Thoracic aorta (tissue), 2 donors: ENCODE results near the gene TJAP1. TPM values are rescaled to one million over a fixed set of nuclear protein-coding genes. Genes with fewer than 3 reads are reported as not detected.
"Not testable (repeated sequence)": the region's sequence is repeated elsewhere in the genome, so short reads cannot be mapped to it uniquely, and the experiment has no call there.

Experiments used
- ATAC-seq: fragments of 150-250 bp; one replicate; pipeline ENCODE4 v1.8.0; 2017; ENCODE audit warnings: low read depth; ENCODE audit not compliant: insufficient number of reproducible peaks, low FRiP score
- DNase-seq: peaks from one replicate; pipeline ENCODE4 v3.0.0-alpha.2; 2020; ENCODE audit warnings: low spot score
- H3K27ac ChIP-seq, 2 donors: fragments of 200-600 bp; sonication (generic); 1 replicate in 1 of 2; 2 replicates in 1 of 2; pipeline ENCODE4 v1.5.1; 2016; ENCODE audit warnings: mild to moderate bottlenecking in 2 of 2, moderate library complexity in 2 of 2
- H3K27me3 ChIP-seq: fragments of 200-600 bp; sonication (generic); replicated peaks from 2 replicates; pipeline ENCODE4 v1.6.0; 2016; ENCODE audit warnings: mild to moderate bottlenecking; ENCODE audit not compliant: insufficient read depth
- H3K36me3 ChIP-seq: fragments of 200-600 bp; sonication (generic); one replicate; pipeline ENCODE4 v1.5.1; 2016
- H3K4me1 ChIP-seq, 2 donors: fragments of 200-600 bp; sonication (generic); 1 replicate in 1 of 2; 2 replicates in 1 of 2; pipeline versions ENCODE4 v1.5.1 to v1.6.0; 2016; ENCODE audit warnings: low read depth in 2 of 2, mild to moderate bottlenecking in 1 of 2; ENCODE audit not compliant: control insufficient read depth in 1 of 2
- H3K4me3 ChIP-seq: fragments of 200-600 bp; sonication (generic); 2 replicates; pipeline ENCODE4 v1.5.1; 2016; ENCODE audit warnings: mild to moderate bottlenecking
- H3K9me3 ChIP-seq: fragments of 200-600 bp; sonication (generic); 2 replicates; pipeline ENCODE4 v1.5.1; 2016
- total RNA-seq, 2 donors: library from RNA; depleted of rRNA; stranded (reverse); fragments of >200 nt; gene quantifications; one replicate each; pipeline versions ENCODE4 v1.1.0 to v1.2.3, GENCODE V29; 2016
- TF ChIP-seq, protein P1 (sequence below): fragments of 200-600 bp; sonication (generic); IDR thresholded peaks from one replicate; pipeline ENCODE4 v1.5.1; 2019; ENCODE audit warnings: antibody characterized with exemption

Gene TJAP1
- total RNA-seq, 2 donors from 2014 or later: 19.5 to 21.0 TPM

DNA sequence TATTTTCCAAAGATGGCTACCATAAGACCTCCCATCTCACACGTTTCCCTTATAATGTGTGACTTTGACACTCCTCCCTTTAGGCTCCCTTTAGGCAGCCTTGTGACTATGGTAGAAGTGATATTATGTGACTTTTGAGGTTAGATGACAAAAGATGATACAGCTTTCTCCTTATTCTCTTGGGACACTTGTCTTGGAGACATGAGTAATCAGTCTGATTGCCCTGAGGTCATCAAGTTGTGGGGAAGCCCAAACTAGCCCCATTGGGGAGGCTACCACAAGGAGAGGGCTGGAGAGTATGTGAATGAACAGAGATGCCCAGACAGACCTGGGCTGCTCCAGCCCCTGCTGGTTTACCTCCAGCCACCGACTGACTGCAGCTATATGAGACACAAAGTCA lies 11.4 kb upstream of the TJAP1 start:
- H3K27me3 ChIP-seq: peaks cover 4% of the 10 kb centered on the region
- DNase-seq (no peak), ATAC-seq (no peak)

DNA sequence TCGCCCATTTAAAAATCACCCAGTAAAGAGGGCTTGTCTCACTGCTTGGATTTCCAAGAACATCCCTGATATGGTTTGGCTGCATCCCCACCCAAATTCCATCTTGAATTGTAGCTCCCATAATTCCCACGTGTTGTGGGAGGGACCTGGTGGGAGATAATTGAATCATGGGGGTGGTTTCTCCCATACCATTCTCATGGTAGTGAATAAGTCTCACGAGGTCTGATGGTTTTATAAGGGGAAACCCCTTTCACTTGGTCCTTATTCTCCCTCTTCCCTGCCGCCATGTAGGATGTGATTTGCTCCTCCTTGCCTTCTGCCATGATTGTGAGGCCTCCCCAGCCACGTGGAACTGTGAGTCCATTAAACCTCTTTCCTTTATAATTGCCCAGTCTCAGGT lies 10.1 kb upstream of the TJAP1 start:
- not testable (repeated sequence) for H3K27me3 ChIP-seq, H3K9me3 ChIP-seq, H3K27ac ChIP-seq, H3K4me1 ChIP-seq, H3K4me3 ChIP-seq, DNase-seq, ATAC-seq, H3K36me3 ChIP-seq

More for the DNA sequence above, 11.4 kb upstream of the TJAP1 start:
- Histone ChIP-seq H3K4me3 (no peak overlapping the region), H3K27ac (no peak overlapping the region), H3K9me3 (no peaks in the 10 kb centered on the region), H3K4me1 (no peaks in the 10 kb centered on the region), H3K36me3 (no peaks in the 10 kb centered on the region)
- TF ChIP-seq, protein P1, sequence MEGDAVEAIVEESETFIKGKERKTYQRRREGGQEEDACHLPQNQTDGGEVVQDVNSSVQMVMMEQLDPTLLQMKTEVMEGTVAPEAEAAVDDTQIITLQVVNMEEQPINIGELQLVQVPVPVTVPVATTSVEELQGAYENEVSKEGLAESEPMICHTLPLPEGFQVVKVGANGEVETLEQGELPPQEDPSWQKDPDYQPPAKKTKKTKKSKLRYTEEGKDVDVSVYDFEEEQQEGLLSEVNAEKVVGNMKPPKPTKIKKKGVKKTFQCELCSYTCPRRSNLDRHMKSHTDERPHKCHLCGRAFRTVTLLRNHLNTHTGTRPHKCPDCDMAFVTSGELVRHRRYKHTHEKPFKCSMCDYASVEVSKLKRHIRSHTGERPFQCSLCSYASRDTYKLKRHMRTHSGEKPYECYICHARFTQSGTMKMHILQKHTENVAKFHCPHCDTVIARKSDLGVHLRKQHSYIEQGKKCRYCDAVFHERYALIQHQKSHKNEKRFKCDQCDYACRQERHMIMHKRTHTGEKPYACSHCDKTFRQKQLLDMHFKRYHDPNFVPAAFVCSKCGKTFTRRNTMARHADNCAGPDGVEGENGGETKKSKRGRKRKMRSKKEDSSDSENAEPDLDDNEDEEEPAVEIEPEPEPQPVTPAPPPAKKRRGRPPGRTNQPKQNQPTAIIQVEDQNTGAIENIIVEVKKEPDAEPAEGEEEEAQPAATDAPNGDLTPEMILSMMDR: no peak

DNA sequence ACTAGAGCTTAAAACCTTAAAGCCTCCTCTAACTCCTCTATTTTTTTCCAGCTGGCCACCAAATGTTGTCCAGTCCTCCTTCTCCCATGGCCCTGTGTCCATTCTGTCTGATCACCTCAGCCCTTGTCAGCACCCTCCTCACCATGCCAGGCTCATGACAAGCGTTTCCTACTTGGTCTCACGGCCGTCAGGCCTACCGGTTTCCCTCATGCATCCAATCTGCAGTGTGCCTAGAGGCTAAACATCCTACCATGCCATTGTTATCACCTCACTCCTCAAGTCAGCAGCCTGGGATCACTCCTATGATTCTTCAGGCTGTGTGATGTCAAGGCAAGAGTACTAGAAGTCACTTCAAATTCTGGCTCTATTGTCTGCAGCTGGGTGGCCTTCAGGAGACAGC lies 9.6 kb upstream of the TJAP1 start:
- Histone ChIP-seq H3K27me3 (no peaks in the 10 kb centered on the region), H3K4me3 (no peak overlapping the region), H3K4me1 (no peaks in the 10 kb centered on the region), H3K27ac (no peak overlapping the region), H3K36me3 (no peaks in the 10 kb centered on the region), H3K9me3 (no peaks in the 10 kb centered on the region)
- no peak for DNase-seq
- TF ChIP-seq, protein P1: no peak
- no peak for ATAC-seq

GRCh38 chr6:43468240-43468639 lies 9.1 kb upstream of the TJAP1 start:
- ATAC-seq (no peak), DNase-seq (no peak)
- no peak overlapping the region for H3K27ac ChIP-seq
- H3K36me3 ChIP-seq: no peaks in the 10 kb centered on the region
- H3K4me1 ChIP-seq: no peaks in the 10 kb centered on the region
- no peak overlapping the region for H3K4me3 ChIP-seq
- H3K27me3 ChIP-seq: no peaks in the 10 kb centered on the region
- H3K9me3 ChIP-seq: no peaks in the 10 kb centered on the region
- TF ChIP-seq, protein P1: no peak

- TF ChIP-seq, protein P1: no peak
- Histone ChIP-seq H3K27ac (no peak overlapping the region), H3K9me3 (no peaks in the 10 kb centered on the region), H3K36me3 (no peaks in the 10 kb centered on the region), H3K27me3 (no peaks in the 10 kb centered on the region), H3K4me1 (no peaks in the 10 kb centered on the region), H3K4me3 (no peak overlapping the region)
- no peak for ATAC-seq
- no peak for DNase-seq
These were observed 8.4 kb upstream of the TJAP1 start for GRCh38 chr6:43468748-43469681.
